Amniotic epithelial cell (primary cell): ENCODE data around the gene TBC1D22A.

Source experiments
- DNase-seq: peaks from one replicate; pipeline ENCODE4 v3.0.0-alpha.2; 2010; ENCODE audit warnings: low read depth

Gene TBC1D22A

GRCh38 chr22:46909237-46910030 lies 147.0 kb downstream of the TBC1D22A start:
- no peak for DNase-seq

- DNase-seq = no peak
Observed at GRCh38 chr22:46910624-46911023, 148.2 kb downstream of the TBC1D22A start.

- DNase-seq = no peak
Observed at GRCh38 chr22:46911346-46911745, 148.9 kb downstream of the TBC1D22A start.

- DNase-seq = no peak
Observed at GRCh38 chr22:46913351-46913750, 150.9 kb downstream of the TBC1D22A start.

- DNase-seq = no peak
Observed at GRCh38 chr22:46914481-46914880, 152.0 kb downstream of the TBC1D22A start.

GRCh38 chr22:46914916-46915894 lies 152.8 kb downstream of the TBC1D22A start:
- DNase-seq = no peak

- DNase-seq = peak; percentile 43
Observed at GRCh38 chr22:46915950-46916730, 153.7 kb downstream of the TBC1D22A start.

- DNase-seq = no peak
Observed at GRCh38 chr22:46916886-46917770, 154.7 kb downstream of the TBC1D22A start.

GRCh38 chr22:46917771-46918101 lies 155.3 kb downstream of the TBC1D22A start:
- no peak for DNase-seq

GRCh38 chr22:46918197-46918596 lies 155.7 kb downstream of the TBC1D22A start:
- DNase-seq = no peak

- DNase-seq = no peak
Observed at GRCh38 chr22:46922037-46922436, 159.6 kb downstream of the TBC1D22A start.

- no peak for DNase-seq
Observed at GRCh38 chr22:46923394-46923793, 160.9 kb downstream of the TBC1D22A start.

- DNase-seq = no peak
Observed at GRCh38 chr22:46925818-46926217, 163.4 kb downstream of the TBC1D22A start.

- no peak for DNase-seq
Observed at GRCh38 chr22:46929046-46929709, 166.7 kb downstream of the TBC1D22A start.

- no peak for DNase-seq
Observed at GRCh38 chr22:46929710-46930204, 167.3 kb downstream of the TBC1D22A start.

GRCh38 chr22:46931414-46931813 lies 169.0 kb downstream of the TBC1D22A start:
- peak; percentile 87 for DNase-seq

- peak; percentile 85 for DNase-seq
Observed at GRCh38 chr22:46931881-46932280, 169.4 kb downstream of the TBC1D22A start.

GRCh38 chr22:46933040-46933930 lies 170.8 kb downstream of the TBC1D22A start:
- no peak for DNase-seq

GRCh38 chr22:46934172-46934745 lies 171.8 kb downstream of the TBC1D22A start:
- DNase-seq = no peak
